Suppressor macrophage (primary cell): ENCODE results near the gene LCORL.
"Not testable (repeated sequence)": the region's sequence is repeated elsewhere in the genome, so short reads cannot be mapped to it uniquely, and the experiment has no call there.

ENCODE experiments used
- DNase-seq, 4 experiments: peaks; one replicate each; pipeline ENCODE4 v3.0.0-alpha.2; 2020 to 2022

LCORL gene

GRCh38 chr4:17924189-17924588 is 97.4 kb downstream of the LCORL start:
- DNase-seq = no peak

- DNase-seq = no peak
These were observed 100.1 kb downstream of the LCORL start for GRCh38 chr4:17921451-17921850.

GRCh38 chr4:17920681-17921080 is 100.9 kb downstream of the LCORL start:
- DNase-seq = peak in 2 of 4 experiments; percentile 3 to 14

- DNase-seq = peak in 2 of 4 experiments; percentile 18 to 33
These were observed 106.1 kb downstream of the LCORL start for GRCh38 chr4:17915439-17915838.

GRCh38 chr4:17912011-17912410 is 109.5 kb downstream of the LCORL start:
- DNase-seq = no peak

- no peak for DNase-seq
These were observed 109.9 kb downstream of the LCORL start for GRCh38 chr4:17911608-17912007.

GRCh38 chr4:17898553-17899055 is 123.0 kb downstream of the LCORL start:
- DNase-seq = no peak

GRCh38 chr4:17895481-17895880 is 126.1 kb downstream of the LCORL start:
- no peak for DNase-seq

GRCh38 chr4:17894421-17894820 is 127.1 kb downstream of the LCORL start:
- DNase-seq = no peak

- DNase-seq = no peak
These were observed 131.9 kb downstream of the LCORL start for GRCh38 chr4:17889692-17890091.

GRCh38 chr4:17884511-17884910 is 137.0 kb downstream of the LCORL start:
- no peak for DNase-seq

- no peak for DNase-seq
These were observed 137.5 kb downstream of the LCORL start for GRCh38 chr4:17884063-17884462.

- no peak for DNase-seq
These were observed 143.9 kb downstream of the LCORL start for GRCh38 chr4:17877661-17878060.

GRCh38 chr4:17876943-17877342 is 144.6 kb downstream of the LCORL start:
- no peak for DNase-seq

- DNase-seq = no peak
These were observed 146.0 kb downstream of the LCORL start for GRCh38 chr4:17875402-17876070.

GRCh38 chr4:17869327-17869726 is 152.2 kb downstream of the LCORL start:
- DNase-seq = no peak

GRCh38 chr4:17867276-17867675 is 154.3 kb downstream of the LCORL start:
- DNase-seq = no peak

- no peak for DNase-seq
These were observed 154.7 kb downstream of the LCORL start for GRCh38 chr4:17866810-17867209.

GRCh38 chr4:17865866-17866363 is 155.6 kb downstream of the LCORL start:
- no peak for DNase-seq

GRCh38 chr4:17861906-17862305 is 159.6 kb downstream of the LCORL start:
- not testable (repeated sequence) for DNase-seq

- DNase-seq = no peak
These were observed 161.7 kb downstream of the LCORL start for GRCh38 chr4:17859793-17860406.

- no peak for DNase-seq
These were observed 167.5 kb downstream of the LCORL start for GRCh38 chr4:17854036-17854435.

- no peak for DNase-seq
These were observed 169.6 kb downstream of the LCORL start for GRCh38 chr4:17851959-17852358.

GRCh38 chr4:17850295-17850694 is 171.3 kb downstream of the LCORL start:
- DNase-seq = not testable (repeated sequence)
